ENCODE data around the gene NINL.

GRCh38 chr20:25487975-25488374 lies 97.4 kb downstream of the NINL start:
- no peak for TF ChIP-seq EZH2 (IDR thresholded peaks at IDR 0.05; ENCODE audit: borderline replicate concordance)
- TF ChIP-seq CTCF (IDR thresholded peaks at IDR 0.05; ENCODE audit: poor library complexity) = no peak
